GM12891 (cell line): ENCODE measurements around the gene DNAH8.

Source experiments
- POLR2A ChIP-seq: IDR thresholded peaks from 2 replicates; pipeline ENCODE4 v1.6.1; 2011; ENCODE audit warnings: low read depth, low read length, control low read depth
- POLR2AphosphoS5 ChIP-seq: IDR thresholded peaks from 2 replicates; pipeline ENCODE4 v1.6.1; 2011; ENCODE audit warnings: low read depth, low read length, control low read depth
- TAF1 ChIP-seq: IDR thresholded peaks from 2 replicates; pipeline ENCODE4 v1.6.1; 2011; ENCODE audit warnings: low read depth, low read length, control low read depth

- TF ChIP-seq POLR2A (no peak), TAF1 (no peak), POLR2AphosphoS5 (no peak)
Observed at GRCh38 chr6:38688579-38689087, 26.5 kb upstream of the DNAH8 start.
